GM21390 (cell line): Measurements from ENCODE around the gene GARIN3.
"Not testable (repeated sequence)": the region's sequence is repeated elsewhere in the genome, so short reads cannot be mapped to it uniquely, and the experiment has no call there.

ENCODE experiments used
- ATAC-seq: cut with Tn5 transposase; IDR thresholded peaks from one replicate; pipeline ENCODE4 v1.9.1; 2021; ENCODE audit not compliant: unreplicated experiment

GARIN3 gene

GRCh38 chr5:157186309-157187045, 20.4 kb upstream of the GARIN3 start:
- ATAC-seq: no peak

GRCh38 chr5:157185122-157185521, 19.1 kb upstream of the GARIN3 start:
- ATAC-seq: not testable (repeated sequence)

GRCh38 chr5:157184117-157184670, 18.1 kb upstream of the GARIN3 start:
- ATAC-seq: no peak

- no peak for ATAC-seq
These were observed 16.2 kb upstream of the GARIN3 start for GRCh38 chr5:157182143-157182757.

GRCh38 chr5:157180374-157181264, 14.6 kb upstream of the GARIN3 start, which contains the start of gene ITK:
Gene ITK (plus strand): TSS chr5:157180840. CDS start chr5:157180978, 138 bp downstream.
- no peak for ATAC-seq

GRCh38 chr5:157178966-157179365, 12.9 kb upstream of the GARIN3 start:
- ATAC-seq: no peak

- no peak for ATAC-seq
These were observed 11.9 kb upstream of the GARIN3 start for GRCh38 chr5:157177953-157178352.

- no peak for ATAC-seq
These were observed 9.1 kb upstream of the GARIN3 start for GRCh38 chr5:157175071-157175612.

GRCh38 chr5:157172403-157172802, 6.3 kb upstream of the GARIN3 start:
- ATAC-seq: peak; percentile 98

GRCh38 chr5:157168286-157168685, 2.2 kb upstream of the GARIN3 start:
- no peak for ATAC-seq

- ATAC-seq: no peak
These were observed 1.2 kb upstream of the GARIN3 start for GRCh38 chr5:157167214-157167621.

- no peak for ATAC-seq
These were observed 396 bp downstream of the GARIN3 start for GRCh38 chr5:157165668-157166067.

- no peak for ATAC-seq
These were observed 803 bp downstream of the GARIN3 start for GRCh38 chr5:157165261-157165660.

- ATAC-seq: no peak
These were observed 1.5 kb downstream of the GARIN3 start for GRCh38 chr5:157164521-157164920.

- ATAC-seq: no peak
These were observed 3.0 kb downstream of the GARIN3 start for GRCh38 chr5:157162919-157163510.

GRCh38 chr5:157161996-157162395, 4.1 kb downstream of the GARIN3 start:
- no peak for ATAC-seq

- ATAC-seq: no peak
These were observed 6.1 kb downstream of the GARIN3 start for GRCh38 chr5:157160001-157160400.

GRCh38 chr5:157159209-157159751, 6.8 kb downstream of the GARIN3 start:
- ATAC-seq: no peak

- ATAC-seq: no peak
These were observed 8.7 kb downstream of the GARIN3 start for GRCh38 chr5:157157293-157157891.

GRCh38 chr5:157155297-157155696, 10.8 kb downstream of the GARIN3 start:
- no peak for ATAC-seq
